SK-N-SH (cell line): Measurements from ENCODE around the gene C6orf15. TPM values are rescaled to one million over a fixed set of nuclear protein-coding genes. Genes with fewer than 3 reads are reported as not detected.

Source experiments
- polyA plus RNA-seq, 3 experiments: library from polyadenylated mRNA; depleted of rRNA; stranded (reverse); fragments of >200 nt; gene quantifications; 2 replicates each; pipeline ENCODE4 v1.2.3, GENCODE V29; 2012
- small RNA-seq, 7 experiments: library from RNA; depleted of rRNA; stranded (forward); fragments of <200 nt; gene quantifications; one replicate each; pipeline ENCODE3, GENCODE V24; 2012

Gene C6orf15
- polyA plus RNA-seq, 1 of the 3 experiments (the other 2 are of a cell fraction) = not detected

Small RNAs within 50 kb of the gene (small RNA-seq; reads per million reads assigned to genes)
- 0 reads per million in 7 experiments for gene POLR2LP1
- 0 reads per million in 7 experiments for gene RNU6-1133P

Other genes starting within 250 kb of the C6orf15 start
- 40.2 and 52.8 TPM in 2 replicates for gene DDR1, start 228.1 kb downstream of the C6orf15 start, polyA plus RNA-seq (2012; rRNA removed)
- gene GTF2H4, start 204.4 kb downstream of the C6orf15 start, polyA plus RNA-seq (2012; rRNA removed) = 30.7 and 34.9 TPM in 2 replicates
- gene VARS2, start 198.3 kb downstream of the C6orf15 start, polyA plus RNA-seq (2012; rRNA removed) = 31.2 TPM in 2 replicates
- gene SFTA2, start 180.4 kb downstream of the C6orf15 start, polyA plus RNA-seq (2012; rRNA removed) = not detected in 2 replicates
- not detected in 2 replicates for gene MUCL3, start 171.6 kb downstream of the C6orf15 start, polyA plus RNA-seq (2012; rRNA removed)
- not detected in 2 replicates for gene MUC21, start 128.9 kb downstream of the C6orf15 start, polyA plus RNA-seq (2012; rRNA removed)
- gene MUC22, start 102.1 kb downstream of the C6orf15 start, polyA plus RNA-seq (2012; rRNA removed) = 0.12 and 0.13 TPM in 2 replicates
- 3.0 and 3.1 TPM in 2 replicates for gene PSORS1C1, start 2.2 kb upstream of the C6orf15 start, polyA plus RNA-seq (2012; rRNA removed)
- gene CDSN, start 7.9 kb upstream of the C6orf15 start, polyA plus RNA-seq (2012; rRNA removed) = 0.02 TPM in 1 of 2 replicates, not detected in the other
- gene PSORS1C2, start 26.5 kb upstream of the C6orf15 start, polyA plus RNA-seq (2012; rRNA removed) = not detected in 2 replicates
- gene CCHCR1, start 45.2 kb upstream of the C6orf15 start, polyA plus RNA-seq (2012; rRNA removed) = 15.5 and 18.7 TPM in 2 replicates
- 7.0 and 9.3 TPM in 2 replicates for gene TCF19, start 46.0 kb upstream of the C6orf15 start, polyA plus RNA-seq (2012; rRNA removed)
- gene POU5F1, start 58.1 kb upstream of the C6orf15 start, polyA plus RNA-seq (2012; rRNA removed) = not detected in 2 replicates
- gene HLA-C, start 159.5 kb upstream of the C6orf15 start, polyA plus RNA-seq (2012; rRNA removed) = 390 and 434 TPM in 2 replicates
- 18.7 and 18.9 TPM in 2 replicates for gene HLA-B, start 244.6 kb upstream of the C6orf15 start, polyA plus RNA-seq (2012; rRNA removed)